Left kidney (tissue), 2 donors: Measurements from ENCODE around the gene RNU5B-1. TPM values are rescaled to one million over a fixed set of nuclear protein-coding genes. Genes with fewer than 3 reads are reported as not detected.
"Not testable (repeated sequence)": the region's sequence is repeated elsewhere in the genome, so short reads cannot be mapped to it uniquely, and the experiment has no call there.

Source experiments
- DNase-seq: peaks from one replicate; pipeline ENCODE4 v3.0.0-alpha.2; 2013
- polyA plus RNA-seq: library from polyadenylated mRNA; unstranded; fragments of 120-200 nt; gene quantifications from one replicate; pipeline ENCODE4 v1.2.1, GENCODE V29; 2013; ENCODE audit not compliant: insufficient read length

The RNU5B-1 gene
- polyA plus RNA-seq, 1 donor, result not detected

- DNase-seq, result no peak
These were observed 39.0 kb downstream of the RNU5B-1 start for GRCh38 chr15:65343374-65343981.

GRCh38 chr15:65344214-65344913 lies 39.9 kb downstream of the RNU5B-1 start:
- no peak for DNase-seq

- no peak for DNase-seq
These were observed 40.4 kb downstream of the RNU5B-1 start for GRCh38 chr15:65344914-65345275.

- no peak for DNase-seq
These were observed 42.5 kb downstream of the RNU5B-1 start for GRCh38 chr15:65346856-65347598.

- DNase-seq, result not testable (repeated sequence)
These were observed 43.3 kb downstream of the RNU5B-1 start for GRCh38 chr15:65347756-65348155.

- no peak for DNase-seq
These were observed 44.9 kb downstream of the RNU5B-1 start for GRCh38 chr15:65349338-65349737.

GRCh38 chr15:65351972-65352371 lies 47.5 kb downstream of the RNU5B-1 start:
- not testable (repeated sequence) for DNase-seq

Other genes starting within 250 kb of the RNU5B-1 start
- 6.1 TPM for gene RASL12, start 236.7 kb upstream of the RNU5B-1 start, polyA plus RNA-seq
- 0.07 TPM for gene KBTBD13, start 227.9 kb upstream of the RNU5B-1 start, polyA plus RNA-seq
- 6.9 TPM for gene UBAP1L, start 189.5 kb upstream of the RNU5B-1 start, polyA plus RNA-seq
- gene PDCD7, start 170.9 kb upstream of the RNU5B-1 start, polyA plus RNA-seq, result 36.1 TPM
- 76.1 TPM for gene CLPX, start 119.3 kb upstream of the RNU5B-1 start, polyA plus RNA-seq
- 3.8 TPM for gene CILP, start 93.2 kb upstream of the RNU5B-1 start, polyA plus RNA-seq
- gene PARP16, start 17.8 kb upstream of the RNU5B-1 start, polyA plus RNA-seq, result 17.9 TPM
- not detected for gene RNU5A-1, start 8.6 kb upstream of the RNU5B-1 start, polyA plus RNA-seq
- gene IGDCC3, start 73.3 kb downstream of the RNU5B-1 start, polyA plus RNA-seq, result 8.1 TPM
- gene IGDCC4, start 118.3 kb downstream of the RNU5B-1 start, polyA plus RNA-seq, result 13.2 TPM
- gene DPP8, start 213.0 kb downstream of the RNU5B-1 start, polyA plus RNA-seq, result 40.1 TPM
- gene HACD3, start 225.8 kb downstream of the RNU5B-1 start, polyA plus RNA-seq, result 188 TPM